Right ventricle myocardium superior (tissue), 1 donor: Measurements from ENCODE around the gene KPNA1. TPM values are rescaled to one million over a fixed set of nuclear protein-coding genes. Genes with fewer than 3 reads are reported as not detected.

Experiments used
- ATAC-seq: fragments of 200-7000 bp; cut with Tn5 transposase; one replicate; pipeline ENCODE4 v1.9.1; 2020; ENCODE audit warnings: mild to moderate bottlenecking; ENCODE audit not compliant: poor library complexity
- DNase-seq: peaks from one replicate; pipeline ENCODE4 v3.0.0-alpha.2; 2020
- intact Hi-C: fragments of 100-400 bp; cut with DNase I; formaldehyde crosslinking; loops from one replicate; pipeline ENCODE4 v1.11.2; 2022
- long read RNA-seq: library from polyadenylated mRNA; unstranded; transcript quantifications from one replicate; pipeline ENCODE4 v2.0.0, GENCODE V29; 2021
- total RNA-seq: library from RNA; stranded (reverse); fragmentation: NEBNext Ultra II Directional; extraction: Animal tissue kit (Norgen Biotek cat#: 25700); gene quantifications from one replicate; pipeline ENCODE4 v1.2.1, GENCODE V29; 2021
- donor health status: DM: no; HTN: yes; CAD: no; lungs with severe emphysema.

Gene KPNA1
- 73.0 TPM for total RNA-seq
- long read RNA-seq, full-length matches to known transcripts = 115 of 137 reads
- long read RNA-seq, partial matches to known transcripts = 5 of 137 reads
- long read RNA-seq, other reads (novel, unspliced or antisense) = 17 of 137 reads

DNA sequence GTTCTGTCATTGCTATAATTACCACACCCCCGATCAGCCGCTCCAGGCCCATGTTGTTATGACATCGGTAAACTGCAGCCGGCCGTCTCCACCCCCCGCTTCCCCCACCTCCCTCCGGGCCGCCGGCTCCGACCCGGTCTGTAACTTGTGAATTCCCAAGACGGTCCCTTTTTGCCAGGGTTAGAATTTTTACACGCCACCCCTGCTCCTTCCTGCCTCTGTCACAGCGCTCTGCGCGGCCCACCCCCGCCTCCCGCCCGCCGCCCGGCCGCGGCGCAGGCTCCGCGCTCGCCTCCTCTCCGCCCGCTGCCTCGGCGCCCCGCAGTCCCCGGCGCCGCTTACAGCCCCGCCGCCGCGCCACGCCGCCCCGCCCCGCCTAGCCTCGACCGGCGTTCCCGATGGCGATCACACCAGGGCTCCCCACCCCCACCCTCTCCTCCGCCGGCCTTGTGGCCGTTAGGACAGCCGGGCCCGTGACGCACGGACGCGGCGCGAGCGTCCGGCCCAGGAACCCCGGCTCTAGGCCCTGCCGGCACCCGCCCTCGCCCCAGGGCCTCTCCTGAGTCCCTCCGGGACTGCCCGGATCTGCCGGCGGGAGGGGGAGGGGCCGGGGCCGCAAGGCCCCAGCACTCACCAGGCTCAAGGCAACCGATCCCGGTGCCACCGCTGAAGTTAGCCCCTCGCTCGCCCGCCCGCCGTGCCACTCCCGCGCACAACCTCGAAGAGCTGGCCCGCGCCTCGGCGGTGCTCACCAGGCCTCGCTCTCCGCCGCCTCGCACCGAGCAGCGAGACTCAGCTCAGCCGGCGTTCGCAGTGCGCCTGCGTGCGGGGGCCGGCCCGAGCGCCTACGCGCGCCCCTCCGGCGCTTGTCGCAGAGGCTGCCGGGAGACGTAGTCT, at the start of gene KPNA1:
Gene KPNA1, minus strand, starts transcription at position 817 of the 897 bp plus-strand sequence. CDS start 18,374 bp downstream, outside the sequence.
- intact Hi-C loops = no loop called here
- peak; percentile 99 for ATAC-seq
- peak; percentile 92 for DNase-seq

DNA sequence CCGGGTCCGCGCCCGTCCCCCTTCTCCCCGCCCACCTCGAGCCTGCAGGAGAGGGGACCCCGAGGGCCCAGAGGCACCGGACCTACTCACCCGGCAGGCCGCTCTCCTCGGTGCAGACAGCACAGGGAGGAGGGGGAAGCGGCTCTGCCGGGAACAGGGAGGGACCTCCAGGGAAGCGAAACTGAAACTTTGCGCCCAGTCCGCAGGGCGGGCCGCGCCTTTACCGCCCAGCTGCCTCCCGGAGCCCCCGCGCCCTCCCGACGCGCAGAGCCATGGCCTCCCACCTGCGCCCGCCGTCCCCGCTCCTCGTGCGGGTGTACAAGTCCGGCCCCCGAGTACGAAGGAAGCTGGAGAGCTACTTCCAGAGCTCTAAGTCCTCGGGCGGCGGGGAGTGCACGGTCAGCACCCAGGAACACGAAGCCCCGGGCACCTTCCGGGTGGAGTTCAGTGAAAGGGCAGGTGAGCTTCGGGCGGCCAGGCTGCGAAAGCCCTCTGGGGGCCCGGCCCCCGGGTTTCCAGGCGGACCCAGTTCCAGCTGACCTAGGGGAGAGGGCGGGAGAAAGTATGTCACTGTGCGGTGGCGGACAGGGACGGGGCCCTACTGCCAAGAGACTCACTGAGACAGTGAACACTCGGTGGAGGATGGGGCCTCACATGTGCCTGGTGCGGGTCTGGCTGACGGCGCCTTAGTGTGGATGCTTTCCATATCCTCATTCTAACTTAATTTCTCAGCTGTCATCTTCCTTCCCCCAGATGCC, 49.6 kb upstream of the KPNA1 start, which contains the start of the genes DTX3L and PARP9:
Gene DTX3L, plus strand, starts transcription at position 184 of the 758 bp plus-strand sequence. Its CDS starts 89 bp downstream, at position 273.
Gene PARP9, minus strand, starts transcription at position 146 of the 758 bp plus-strand sequence. CDS start 4,680 bp downstream, outside the sequence.
- peak; percentile 99 for ATAC-seq
- intact Hi-C loops = loop anchor here (5.0 kb wide), 1 partner anchor 113 kb away; no protein-coding TSS in a partner anchor
- DNase-seq = peak; percentile 91

DNA sequence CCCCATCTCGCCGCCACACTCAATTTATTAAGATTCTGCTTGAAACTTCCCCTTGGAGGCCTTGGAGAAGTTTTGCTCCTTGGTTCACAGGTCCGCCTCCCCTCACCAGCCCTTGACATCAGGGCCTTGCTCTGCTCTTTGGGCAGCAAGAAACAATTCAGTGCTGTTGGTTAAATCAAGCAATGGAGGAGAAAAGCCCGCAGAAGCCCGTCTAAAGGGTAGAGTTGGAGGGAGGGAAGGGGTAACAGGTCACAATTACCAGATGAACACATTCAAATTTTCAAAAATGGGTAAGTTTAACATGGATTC, 48.9 kb upstream of the KPNA1 start:
- peak; percentile 34 for ATAC-seq
- no peak for DNase-seq
- intact Hi-C loops = loop anchor here (5.0 kb wide), 1 partner anchor 114 kb away; no protein-coding TSS in a partner anchor

DNA sequence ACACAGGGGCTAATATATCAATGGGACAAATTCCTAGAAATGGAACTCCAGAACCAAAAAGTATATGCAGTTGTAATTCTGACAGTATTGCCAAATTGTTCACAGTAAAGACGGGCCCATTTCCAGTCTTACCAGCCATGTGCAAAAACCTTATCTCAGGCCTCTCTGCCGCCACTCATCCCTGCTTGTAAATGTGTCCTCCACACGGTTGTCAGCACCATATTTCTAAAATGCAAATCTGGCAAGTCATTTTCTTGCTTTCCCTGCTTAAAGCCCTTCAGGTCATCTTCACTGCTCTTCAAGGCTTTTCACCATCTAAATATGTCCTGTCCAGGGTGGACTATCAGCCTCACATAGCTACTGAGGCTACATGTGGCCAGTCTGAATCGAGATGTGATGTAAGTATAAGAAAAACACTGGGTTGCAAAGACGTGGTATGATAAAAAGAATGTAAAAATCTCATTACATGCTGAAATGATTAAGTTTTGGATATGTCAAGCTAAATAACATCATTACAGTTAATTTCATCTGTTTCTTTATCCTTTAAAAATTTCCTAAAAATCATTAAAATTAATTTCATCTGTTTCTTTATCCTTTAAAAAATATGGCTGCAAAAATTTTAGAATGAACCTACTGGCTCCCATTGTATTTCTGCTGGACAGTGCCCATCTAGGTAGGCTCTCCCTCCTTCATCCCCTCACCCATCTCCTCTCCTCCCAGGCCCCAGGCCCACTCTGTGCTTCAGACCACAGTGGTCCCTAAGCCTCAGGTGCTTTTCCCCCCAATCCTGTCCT, 48.4 kb upstream of the KPNA1 start:
- intact Hi-C loops = loop anchor here (5.0 kb wide), 1 partner anchor 114 kb away; no protein-coding TSS in a partner anchor
- no peak for ATAC-seq
- DNase-seq = no peak

DNA sequence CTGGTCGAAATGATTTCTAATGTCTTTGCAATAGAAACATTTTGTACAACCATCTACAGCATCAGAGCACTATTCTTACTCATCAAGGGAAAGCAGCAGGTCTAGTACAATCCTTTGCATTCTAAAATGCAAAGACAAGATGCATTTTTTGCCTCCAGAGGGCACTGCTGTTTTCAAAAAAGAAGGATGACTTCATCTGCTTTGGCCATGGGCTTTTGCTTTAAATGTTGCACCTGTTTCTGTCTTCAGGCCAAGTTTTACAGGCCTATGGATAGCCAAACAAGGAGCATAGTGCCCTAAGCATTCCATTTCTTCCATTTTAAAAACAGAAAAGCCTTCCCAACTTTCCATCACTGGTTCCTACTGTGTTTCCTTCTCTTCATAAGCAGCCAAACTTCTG, 45.9 kb upstream of the KPNA1 start:
- no peak for ATAC-seq
- no peak for DNase-seq
- intact Hi-C loops = loop anchor here (5.0 kb wide), 1 partner anchor 117 kb away; no protein-coding TSS in a partner anchor

DNA sequence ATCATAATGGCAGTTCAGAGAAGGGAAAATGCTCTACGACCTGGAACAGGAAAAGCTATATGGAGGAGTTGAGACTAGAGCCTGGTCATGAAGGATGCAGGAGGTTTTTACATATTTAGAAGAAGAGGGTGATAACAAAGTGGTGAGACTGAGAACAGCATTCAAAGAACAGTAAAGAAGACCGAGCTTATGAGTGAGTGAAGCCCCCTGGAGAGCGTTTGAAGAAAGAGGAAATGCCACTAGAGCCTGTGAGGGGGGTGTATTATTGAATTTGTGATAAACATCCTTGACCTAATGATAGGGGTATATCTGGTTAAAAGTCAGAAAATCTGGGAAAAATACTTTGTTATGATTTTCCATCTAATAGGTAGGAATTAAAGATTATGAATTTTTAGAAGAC, 45.2 kb upstream of the KPNA1 start:
- DNase-seq = no peak
- no peak for ATAC-seq
- intact Hi-C loops = loop anchor here (5.0 kb wide), 1 partner anchor 117 kb away; no protein-coding TSS in a partner anchor

DNA sequence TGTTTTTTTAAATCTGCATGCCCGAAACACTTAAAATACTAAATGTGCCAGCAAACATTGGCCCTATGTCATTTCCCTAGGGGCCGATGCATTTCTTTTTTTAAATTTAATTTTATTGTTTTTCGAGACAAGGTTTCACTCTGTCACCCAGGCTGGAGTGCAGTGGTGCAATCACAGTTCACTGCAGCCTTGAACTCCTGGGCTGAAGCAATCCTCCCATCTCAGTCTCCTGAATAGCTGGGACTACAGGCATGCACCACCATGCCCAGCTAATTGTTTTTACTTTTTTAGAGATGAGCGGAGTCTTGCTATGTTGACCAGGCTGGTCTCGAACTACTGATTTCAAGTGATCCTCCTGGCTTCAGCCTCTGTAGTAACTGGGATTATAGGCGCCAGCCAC, 43.9 kb upstream of the KPNA1 start:
- ATAC-seq = no peak
- no peak for DNase-seq
- intact Hi-C loops = no loop called here

DNA sequence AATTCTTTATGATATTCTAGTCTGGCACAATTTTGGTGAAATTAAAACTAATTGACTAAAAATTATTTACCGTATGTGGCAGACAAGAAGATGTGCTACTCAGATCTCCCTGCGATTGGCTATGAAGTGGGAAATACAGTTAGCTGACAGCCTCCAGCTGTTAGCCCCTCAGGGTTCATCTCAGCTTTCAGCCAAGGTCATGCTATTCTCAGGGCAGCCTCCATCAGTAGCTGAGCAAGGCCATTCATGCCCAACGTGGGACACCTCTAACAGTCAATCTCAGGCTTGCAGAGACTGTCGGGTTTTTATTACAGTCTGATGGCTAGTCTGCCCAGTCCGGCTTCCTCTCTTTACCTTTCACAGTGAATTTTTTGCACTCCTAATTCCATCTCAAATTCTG, 42.6 kb upstream of the KPNA1 start:
- intact Hi-C loops = no loop called here
- ATAC-seq (no peak), DNase-seq (no peak)

DNA sequence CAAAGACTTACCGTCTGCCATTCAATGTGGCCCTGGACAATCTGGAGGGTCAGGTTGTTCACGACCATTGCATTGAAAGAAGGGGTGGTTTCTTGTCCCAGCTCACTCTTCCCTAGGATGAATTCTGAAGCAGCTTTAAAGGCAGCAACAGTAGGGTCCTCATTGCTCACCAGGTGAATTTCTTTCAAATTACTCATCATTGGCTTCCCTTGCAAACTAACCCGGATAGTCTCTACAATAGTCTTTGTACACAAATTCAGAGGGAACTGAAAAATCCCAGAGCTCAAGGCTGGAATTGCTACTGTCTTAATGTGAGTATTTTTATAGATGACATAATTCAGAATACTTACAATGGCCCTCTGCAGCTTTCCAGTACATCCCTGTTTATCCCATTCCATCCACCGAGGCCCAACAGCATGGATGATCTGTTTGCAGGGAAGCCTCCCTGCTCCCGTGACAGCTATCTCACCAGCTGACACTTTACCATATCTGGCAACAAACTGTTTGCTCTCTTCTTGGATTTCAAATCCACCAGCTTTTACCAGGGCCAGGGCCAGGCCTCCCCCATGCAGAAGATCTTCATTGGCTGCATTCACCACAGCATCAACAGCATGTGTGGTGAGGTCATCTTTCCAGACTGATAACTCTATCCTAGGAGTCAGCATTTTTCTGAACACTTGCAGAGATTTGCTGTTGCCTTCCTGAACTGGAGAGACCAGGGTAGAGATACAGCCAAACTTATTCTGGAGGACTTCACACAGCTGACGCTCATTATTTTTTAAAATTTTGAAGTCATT, 40.7 kb upstream of the KPNA1 start:
- intact Hi-C loops = no loop called here
- no peak for DNase-seq
- peak; percentile 53 for ATAC-seq

DNA sequence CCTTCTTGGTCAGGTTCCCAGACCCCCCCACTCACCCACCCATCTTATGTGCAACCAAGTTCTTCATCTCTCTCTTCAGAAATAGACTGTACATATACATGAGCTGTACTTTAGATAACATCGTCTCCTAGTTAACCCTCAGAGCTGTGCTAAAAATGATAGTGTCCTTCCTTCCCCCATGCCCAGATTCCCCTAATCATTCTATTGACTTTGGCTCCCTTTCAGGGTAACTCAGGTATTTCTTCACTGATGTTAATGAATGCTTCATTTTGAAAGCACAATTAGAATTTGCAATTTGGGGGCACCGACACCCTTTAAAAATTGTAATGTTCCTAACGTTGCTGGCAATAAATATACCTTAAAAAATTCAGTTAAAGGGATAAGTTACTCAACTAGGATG, 38.4 kb upstream of the KPNA1 start:
- DNase-seq (no peak), ATAC-seq (no peak)
- intact Hi-C loops = no loop called here

DNA sequence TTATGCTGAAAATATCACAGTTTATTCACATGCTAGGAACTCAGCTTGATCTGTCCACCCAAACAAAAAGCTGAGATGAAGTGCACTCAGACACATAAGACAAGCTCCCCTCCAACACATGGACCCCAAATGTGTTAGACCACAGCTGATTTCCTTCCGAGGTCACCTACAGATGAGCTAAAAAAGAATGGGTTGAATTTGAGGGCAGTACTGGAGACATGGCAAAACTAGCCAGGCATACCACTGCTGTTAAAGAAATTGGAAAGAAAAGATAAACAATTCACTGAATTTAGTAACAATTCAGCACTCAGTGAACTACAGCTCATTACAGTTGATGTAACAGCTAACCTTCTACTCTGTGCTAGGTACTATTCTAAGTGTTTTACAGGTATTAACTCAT, 33.9 kb upstream of the KPNA1 start:
- DNase-seq = no peak
- no peak for ATAC-seq
- intact Hi-C loops = no loop called here

DNA sequence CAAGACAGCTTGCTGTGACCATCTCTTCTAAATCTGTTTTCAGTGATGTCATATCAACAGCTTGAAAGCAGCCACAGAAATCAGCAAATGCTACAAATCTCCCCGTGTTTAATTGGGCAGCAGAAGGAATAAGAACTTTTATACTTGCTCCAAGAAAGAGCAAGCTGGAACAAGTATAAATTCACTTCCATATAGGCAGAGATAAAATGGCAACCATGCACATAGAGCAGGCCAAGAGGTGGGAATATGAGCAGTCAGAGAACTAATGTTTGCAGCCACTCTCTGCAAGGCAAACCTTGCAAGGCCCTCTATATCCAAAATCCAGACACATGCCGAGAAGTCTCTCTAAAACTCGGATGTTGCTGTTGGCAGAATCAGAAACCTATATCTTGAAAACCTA, 33.3 kb upstream of the KPNA1 start:
- DNase-seq (no peak), ATAC-seq (no peak)
- intact Hi-C loops = no loop called here

DNA sequence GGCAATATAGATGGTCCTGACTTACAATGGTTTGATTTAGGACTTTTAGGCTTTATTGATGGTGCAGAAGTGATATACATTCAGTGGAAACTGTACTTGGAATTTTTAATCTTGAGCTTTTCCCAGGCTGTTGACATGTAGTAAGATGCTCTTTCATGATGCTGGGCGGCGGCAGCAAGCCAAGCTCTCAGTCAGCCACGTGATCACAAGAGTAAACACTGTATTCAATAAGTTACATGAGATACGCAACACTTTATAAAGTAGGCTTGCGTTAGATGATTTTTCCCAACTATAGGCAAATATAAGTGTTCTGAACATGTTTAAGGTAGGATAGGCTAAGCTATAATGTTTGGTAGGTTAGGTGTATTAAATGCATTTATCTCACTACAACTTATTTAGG, 31.4 kb upstream of the KPNA1 start:
- no peak for DNase-seq
- ATAC-seq = no peak
- intact Hi-C loops = no loop called here

DNA sequence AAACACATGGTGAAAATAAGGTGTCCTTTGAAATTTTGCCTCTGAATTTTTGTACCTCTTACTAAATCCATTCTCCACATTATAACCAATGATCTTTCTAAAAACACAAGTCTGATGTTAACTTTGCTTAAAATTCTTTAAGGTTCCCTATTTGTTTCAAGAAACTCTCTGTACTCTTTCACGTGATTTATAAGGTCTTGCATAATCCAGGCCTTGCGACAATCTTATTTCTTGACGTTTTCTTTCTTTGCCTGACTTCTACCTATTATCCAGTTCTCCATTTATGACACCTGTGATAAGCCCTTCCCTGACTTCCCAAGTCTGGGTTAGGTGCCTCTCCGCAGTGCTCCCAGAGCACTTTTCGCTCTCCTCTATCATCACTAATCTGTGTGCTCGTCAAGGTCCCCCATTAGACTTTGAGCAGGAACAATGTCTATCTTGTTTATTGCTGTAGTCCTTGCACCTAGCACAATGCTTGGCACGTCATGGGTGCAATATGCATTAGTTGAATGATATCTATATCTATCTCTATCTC, 24.3 kb upstream of the KPNA1 start:
- no peak for ATAC-seq
- intact Hi-C loops = no loop called here
- DNase-seq = no peak

DNA sequence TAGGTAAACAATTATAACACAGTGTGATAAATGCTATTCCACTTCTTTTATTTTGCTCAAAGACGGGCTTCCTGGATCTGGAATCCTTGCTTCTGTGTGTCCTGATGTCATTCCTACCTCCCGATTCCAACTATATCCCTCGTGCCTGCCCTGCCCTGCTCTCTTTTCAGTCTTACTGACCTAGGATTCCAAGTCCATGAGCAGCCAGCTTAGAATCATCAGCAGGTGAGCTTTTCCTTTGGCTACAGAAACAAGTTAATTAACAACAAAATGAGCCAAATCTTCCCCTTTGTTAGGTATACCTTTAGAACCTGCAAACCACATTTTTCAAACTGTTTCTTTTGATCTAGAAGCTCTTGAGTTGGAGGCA, 21.9 kb upstream of the KPNA1 start:
- DNase-seq (no peak), ATAC-seq (no peak)
- intact Hi-C loops = no loop called here

DNA sequence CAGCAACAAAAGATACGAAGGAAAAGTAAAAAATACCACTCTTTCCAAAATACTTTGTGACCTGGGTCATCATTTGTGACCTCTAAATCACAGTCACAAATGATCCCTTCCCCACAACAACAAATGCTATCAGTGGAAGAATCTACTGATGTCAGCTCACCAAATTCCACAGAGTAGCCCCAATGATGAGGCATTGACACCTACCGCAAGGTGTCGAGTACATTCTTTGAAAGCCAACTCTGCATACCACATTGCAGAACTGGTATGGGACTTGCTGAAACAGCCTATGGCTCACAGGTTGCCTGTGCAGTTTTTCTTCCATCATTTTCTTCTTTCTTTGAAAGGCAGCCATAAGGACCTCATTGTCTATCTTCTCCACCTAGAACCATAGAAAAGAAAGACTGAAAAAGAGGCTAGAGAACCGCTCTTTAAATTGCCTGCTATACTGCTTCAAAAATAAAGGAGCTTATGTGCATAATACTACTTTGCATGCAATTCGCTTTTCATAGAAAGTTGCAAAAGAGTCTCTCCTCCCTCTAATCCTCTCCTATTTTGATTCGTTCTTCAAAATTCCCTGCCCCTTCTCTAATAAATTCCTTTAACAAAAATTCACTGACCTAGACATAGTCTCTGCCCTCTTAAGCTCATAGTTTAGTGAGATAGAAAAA, 21.4 kb upstream of the KPNA1 start:
- ATAC-seq (no peak), DNase-seq (no peak)
- intact Hi-C loops = no loop called here

DNA sequence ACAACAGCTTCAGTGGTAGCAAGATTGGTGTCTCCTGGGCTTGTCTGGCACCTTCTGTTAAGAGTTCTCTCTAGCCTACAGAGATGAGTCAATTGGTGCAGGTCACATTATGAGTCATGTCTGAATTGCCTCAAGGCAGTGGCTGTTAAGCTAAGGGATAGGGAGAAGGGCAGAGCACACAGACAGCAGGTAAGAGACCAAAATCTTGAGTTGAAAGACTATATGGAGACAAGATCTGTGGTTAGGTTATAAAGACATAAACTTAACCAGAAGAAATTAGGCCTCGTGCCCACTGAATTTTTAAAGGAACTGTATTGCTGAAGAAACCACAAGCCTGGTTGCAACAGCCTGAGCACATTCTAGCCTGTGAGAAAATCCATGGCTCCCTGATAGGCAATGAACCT, 19.2 kb upstream of the KPNA1 start:
- DNase-seq (no peak), ATAC-seq (no peak)
- intact Hi-C loops = no loop called here
